K562 (cell line): Measurements from ENCODE around the gene CCDC88A. TPM values are rescaled to one million over a fixed set of nuclear protein-coding genes. Genes with fewer than 3 reads are reported as not detected.
A peak's percentile ranks its signal among the peaks of the same experiment; 100 is the strongest.

Experiments
- ATAC-seq: fragments of 200-7000 bp; cut with Tn5 transposase; 3 replicates; pipeline ENCODE4 v1.9.1; 2020; ENCODE audit warnings: moderate library complexity
- BruUV-seq: library from RNA; stranded (reverse); fragments of 400-500 nt; replicated peaks from 2 replicates; lab custom pipeline; 2021; lab: Mats Ljungman, UMichigan
- CTCF ChIA-PET: fragments of 300-600 bp; formaldehyde crosslinking; extraction: SDS; loops from one replicate; lab custom pipeline; 2021; ENCODE audit warnings: low intra/inter-chr PET ratio; lab: Yijun Ruan, JAX
- POLR2A ChIA-PET: fragments of 300-600, 350-650 bp; sonication (Branson Sonifier 250); formaldehyde crosslinking; extraction: SDS; loops from one replicate; lab custom pipeline; 2021; ENCODE audit warnings: antibody characterized with exemption, inconsistent platforms; lab: Yijun Ruan, JAX
- DNase-seq, 4 experiments: peaks; one replicate each; pipeline versions ENCODE4 v3.0.0 to v3.0.0-alpha.2; 2011 to 2018; ENCODE audit warnings: low spot score in 3 of 4, mixed read lengths in 3 of 4; ENCODE audit errors: extremely low read depth in 1 of 4
- FAIRE-seq: peaks from 2 replicates; lab custom pipeline; 2011; peaks lifted over from hg19 to GRCh38; lab: Jason Lieb, UNC
- H2AFZ ChIP-seq: 2 replicates; pipeline ENCODE4 v1.6.0; 2011; ENCODE audit warnings: low read depth, low read length, control low read depth, inconsistent platforms
- H3K27ac ChIP-seq: fragments of 200-600 bp; 3 replicates; pipeline ENCODE4 v1.8.0; 2011; ENCODE audit warnings: low read depth, mild to moderate bottlenecking, control low read depth, inconsistent platforms, low read length, moderate library complexity, mixed read lengths; ENCODE audit errors: extremely low read depth
- H3K27me3 ChIP-seq, 2 experiments: fragments of 300-600 bp in 1 of 2; 2 replicates in 1 of 2; 3 replicates in 1 of 2; pipeline versions ENCODE4 v1.6.0 to v1.8.0; 2011; ENCODE audit warnings: inconsistent platforms in 2 of 2, low read length in 2 of 2, mild to moderate bottlenecking in 1 of 2, mixed read lengths in 1 of 2, moderate library complexity in 1 of 2; ENCODE audit not compliant: control insufficient read depth in 2 of 2, insufficient read depth in 2 of 2
- H3K36me3 ChIP-seq: fragments of 300-600 bp; 3 replicates; pipeline ENCODE4 v1.8.0; 2011; ENCODE audit warnings: mild to moderate bottlenecking, low read length, inconsistent platforms; ENCODE audit not compliant: control insufficient read depth, insufficient read depth
- H3K4me1 ChIP-seq, 2 experiments: fragments of 200-600 bp in 1 of 2; replicated peaks in 1 of 2; 2 replicates in 1 of 2; 3 replicates in 1 of 2; pipeline versions ENCODE4 v1.5.1 to v1.8.0; 2011; ENCODE audit warnings: inconsistent platforms in 2 of 2, low read length in 2 of 2, mild to moderate bottlenecking in 1 of 2, mixed read lengths in 1 of 2, moderate library complexity in 1 of 2; ENCODE audit not compliant: control insufficient read depth in 2 of 2, insufficient read depth in 2 of 2
- H3K4me2 ChIP-seq: 2 replicates; pipeline ENCODE4 v1.6.1; 2011; ENCODE audit warnings: low read length, control low read depth, inconsistent platforms, mixed read lengths; ENCODE audit not compliant: insufficient read depth
- H3K4me3 ChIP-seq: fragments of 200-600 bp; sonication (generic), shearing (Covaris generic); 2 replicates; pipeline ENCODE4 v1.5.1; 2016; ENCODE audit warnings: control low read depth, inconsistent platforms
- H3K79me2 ChIP-seq: fragments of 200-600 bp; 3 replicates; pipeline ENCODE4 v1.8.0; 2011; ENCODE audit warnings: low read length, inconsistent platforms; ENCODE audit not compliant: control insufficient read depth, insufficient read depth
- H3K9ac ChIP-seq, 2 experiments: 2 replicates each; pipeline versions ENCODE4 v1.6.0 to v1.6.1; 2011; ENCODE audit warnings: low read depth in 2 of 2, low read length in 2 of 2, control low read depth in 1 of 2, inconsistent platforms in 1 of 2, mild to moderate bottlenecking in 1 of 2, mixed read lengths in 1 of 2; ENCODE audit not compliant: insufficient read depth in 1 of 2
- H3K9me1 ChIP-seq: one replicate; pipeline ENCODE4 v1.6.0; 2011; ENCODE audit warnings: inconsistent platforms, mild to moderate bottlenecking, low read length, moderate library complexity; ENCODE audit not compliant: control insufficient read depth, insufficient read depth
- H3K9me3 ChIP-seq: replicated peaks from 2 replicates; pipeline ENCODE4 v1.5.1; 2011; ENCODE audit warnings: low read depth, low read length, inconsistent platforms; ENCODE audit not compliant: control insufficient read depth, insufficient read depth
- H4K20me1 ChIP-seq: replicated peaks from 2 replicates; pipeline ENCODE4 v1.6.1; 2011; ENCODE audit warnings: low read length, inconsistent platforms, mixed read lengths; ENCODE audit not compliant: control insufficient read depth, insufficient read depth
- ARID2 ChIP-seq: fragments of 450-650 bp; IDR thresholded peaks from 2 replicates; pipeline ENCODE4 v1.6.1; 2017; ENCODE audit warnings: antibody characterized with exemption, mild to moderate bottlenecking
- CREM ChIP-seq: IDR thresholded peaks from 2 replicates; pipeline ENCODE4 v1.6.1; 2014; ENCODE audit warnings: antibody characterized with exemption, low read depth
- FOXP1 ChIP-seq: sonication (generic); formaldehyde crosslinking; IDR thresholded peaks from 2 replicates; pipeline ENCODE4 v1.8.0; 2022; ENCODE audit warnings: mild to moderate bottlenecking, missing genetic modification reagents
- HNRNPH1 ChIP-seq: fragments of 200-400 bp; formaldehyde crosslinking; optimal IDR thresholded peaks from 2 replicates; pipeline ENCODE3; 2017; ENCODE audit warnings: low read depth, mild to moderate bottlenecking, low read length, moderate library complexity
- ILF3 ChIP-seq: fragments of 450-650 bp; IDR thresholded peaks from 2 replicates; pipeline ENCODE4 v1.6.1; 2018; ENCODE audit warnings: antibody characterized with exemption, mild to moderate bottlenecking, moderate library complexity, borderline replicate concordance
- JUND ChIP-seq, 2 experiments: IDR thresholded peaks; 2 replicates in 1 of 2; 3 replicates in 1 of 2; pipeline ENCODE4 v1.6.1; 2011; ENCODE audit warnings: borderline replicate concordance in 2 of 2, low read depth in 2 of 2, low read length in 2 of 2, improper control_type of control experiment in 1 of 2, missing biosample characterization in 1 of 2, missing genetic modification characterization in 1 of 2, missing genetic modification reagents in 1 of 2
- KAT7 ChIP-seq: sonication (generic); formaldehyde crosslinking; IDR thresholded peaks from 2 replicates; pipeline ENCODE4 v1.8.0; 2022; ENCODE audit warnings: missing genetic modification reagents, mild to moderate bottlenecking, borderline replicate concordance
- NBN ChIP-seq: fragments of 450-650 bp; IDR thresholded peaks from 2 replicates; pipeline ENCODE4 v1.6.1; 2016; ENCODE audit warnings: low read depth, mild to moderate bottlenecking
- PTTG1 ChIP-seq: fragments of 450-650 bp; IDR thresholded peaks from 2 replicates; pipeline ENCODE4 v1.6.1; 2016; ENCODE audit warnings: low read depth, mild to moderate bottlenecking, missing genetic modification characterization, missing compliant biosample characterization
- ZNF212 ChIP-seq: fragments of 450-650 bp; formaldehyde crosslinking; IDR thresholded peaks from 2 replicates; pipeline ENCODE4 v1.4.0; 2020; ENCODE audit warnings: mild to moderate bottlenecking
- ZNF778 ChIP-seq: fragments of 450-650 bp; formaldehyde crosslinking; IDR thresholded peaks from 2 replicates; pipeline ENCODE4 v1.4.0; 2020; ENCODE audit warnings: mild to moderate bottlenecking, moderate library complexity
- ZNF785 ChIP-seq: fragments of 250-450 bp; sonication (Bioruptor Pico); IDR thresholded peaks from 2 replicates; pipeline ENCODE4 v1.4.0; 2020; ENCODE audit warnings: mild to moderate bottlenecking
- ZNF79 ChIP-seq: fragments of 250-450 bp; sonication (Bioruptor Pico); IDR thresholded peaks from 2 replicates; pipeline ENCODE4 v1.4.0; 2020; ENCODE audit warnings: low read depth, mild to moderate bottlenecking, moderate library complexity
- WGBS: fragments of 100-300 bp; shearing (Covaris generic); methylation state at CpG from one replicate; pipeline ENCODE4 v1.1.6; 2016; ENCODE audit warnings: low coverage, mixed read lengths; ENCODE audit not compliant: insufficient coverage; ENCODE audit errors: missing lambda C conversion rate; 5-methylcytosine and 5-hydroxymethylcytosine counted together
- in situ Hi-C: fragments of 300-500 bp; cut with MboI; formaldehyde crosslinking; loops from 4 replicates; pipeline ENCODE4 v1.15.0; 2018; ENCODE audit warnings: inconsistent platforms, mixed read lengths
- intact Hi-C: fragments of 100-400 bp; cut with micrococcal nuclease; formaldehyde crosslinking; loops from 2 replicates; pipeline ENCODE4 v1.14.2; 2022
- polyA plus RNA-seq, 8 experiments: library from polyadenylated mRNA; depleted of rRNA in 4 of 8; stranded (reverse) in 5 of 8; unstranded in 3 of 8; fragments of >200 nt; fragmentation: Nextera tagmentation in 2 of 8; fragmentation: Illumina TruSeq in 1 of 8; extraction: Ambion mirVana in 2 of 8; extraction: Trizol in 1 of 8; gene quantifications; 2 replicates each; pipeline versions ENCODE4 v1.2.1 to v1.2.3, GENCODE V29; 2011 to 2014; ENCODE audit warnings: inconsistent platforms in 1 of 8, missing spikeins in 1 of 8
- total RNA-seq, 7 experiments: library from RNA; depleted of rRNA in 6 of 7; stranded (reverse); fragments of >200 nt in 6 of 7; fragmentation: Illumina TruSeq in 2 of 7; extraction: Trizol in 2 of 7; gene quantifications; 2 replicates each; pipeline versions ENCODE4 v1.2.1 to v1.2.3, GENCODE V29; 2011 to 2021; ENCODE audit warnings: low replicate concordance in 1 of 7
- TF ChIP-seq, protein P1 (sequence below): fragments of 250-450 bp; sonication (Bioruptor Pico); IDR thresholded peaks from 2 replicates; pipeline ENCODE4 v1.5.0; 2020; ENCODE audit warnings: mild to moderate bottlenecking, borderline replicate concordance

CCDC88A gene
- total and polyA plus RNA-seq, 9 of the 15 experiments (the other 6 are each of a cell fraction or from before 2014, with no cell fraction given), result 29.3 to 102 (median 55.6) TPM

DNA sequence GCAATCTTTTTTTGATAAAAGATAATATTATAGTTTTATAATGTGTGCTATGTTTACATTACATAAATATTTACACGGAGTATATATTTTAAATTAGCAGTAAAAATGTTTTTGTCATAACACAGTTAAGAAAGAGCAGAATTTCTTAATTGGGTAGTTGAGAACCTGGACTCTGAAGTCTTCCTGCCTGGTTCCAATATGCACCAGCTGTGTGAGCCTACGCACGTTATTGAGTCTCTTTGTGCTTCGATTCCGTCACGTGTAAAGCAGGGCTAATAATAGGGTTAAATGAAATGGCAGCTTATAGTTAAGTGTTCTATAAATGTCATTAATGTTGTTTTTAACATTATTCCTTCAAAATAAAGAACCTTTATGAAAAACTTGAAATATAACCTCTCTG is 1.2 kb upstream of the CCDC88A start:
- ChIA-PET POLR2A (interaction anchor here (1.0 kb wide), 1 partner anchor 25 kb away, joined by 4 read pairs; no protein-coding TSS in a partner anchor), CTCF (no interaction called here)
- H3K4me1 ChIP-seq, result peaks cover 1 to 4% of the 10 kb centered on the region in 2 experiments
- peaks cover 37% of the 10 kb centered on the region for H3K79me2 ChIP-seq
- intact Hi-C loops (no loop called here), in situ Hi-C loops (no loop called here)
- no TSS peak for BruUV-seq
- no peak for FAIRE-seq
- no peak for DNase-seq
- no peaks in the 10 kb centered on the region for H3K9me3 ChIP-seq
- H2AFZ ChIP-seq, result peak overlapping the region; percentile 80
- peak overlapping the region in 1 of 2 experiments; percentile 62; a peak in 2 of 4 replicates for H3K9ac ChIP-seq
- 68% methylated on average over 6 of the region's 6 CpGs for WGBS
- no peak overlapping the region for H3K4me2 ChIP-seq
- H3K27ac ChIP-seq, result no peak overlapping the region; the same call in 2 of the 3 replicates
- no peaks in the 10 kb centered on the region for H3K9me1 ChIP-seq
- TF ChIP-seq ZNF79 (CRISPR knock-in tag), result no peak
- no peak for TF ChIP-seq ILF3
- no peak for TF ChIP-seq ZNF212 (CRISPR knock-in tag)
- no peak for TF ChIP-seq ZNF785
- no peak for TF ChIP-seq HNRNPH1
- TF ChIP-seq ZNF778 (CRISPR knock-in tag), result no peak
- no peak for TF ChIP-seq CREM
- no peak for TF ChIP-seq NBN
- no peak for TF ChIP-seq PTTG1 (tag)
- no peak for TF ChIP-seq KAT7 (CRISPR knock-in tag)
- no peak for TF ChIP-seq JUND (IDR thresholded peaks at IDR 0.05; ENCODE audit: borderline replicate concordance, low read depth, low read length)
- TF ChIP-seq JUND (tag; IDR thresholded peaks at IDR 0.05; ENCODE audit: borderline replicate concordance, low read depth, low read length), result no peak
- TF ChIP-seq FOXP1 (CRISPR knock-in tag), result no peak
- no peak for TF ChIP-seq ARID2
- TF ChIP-seq, protein P1, sequence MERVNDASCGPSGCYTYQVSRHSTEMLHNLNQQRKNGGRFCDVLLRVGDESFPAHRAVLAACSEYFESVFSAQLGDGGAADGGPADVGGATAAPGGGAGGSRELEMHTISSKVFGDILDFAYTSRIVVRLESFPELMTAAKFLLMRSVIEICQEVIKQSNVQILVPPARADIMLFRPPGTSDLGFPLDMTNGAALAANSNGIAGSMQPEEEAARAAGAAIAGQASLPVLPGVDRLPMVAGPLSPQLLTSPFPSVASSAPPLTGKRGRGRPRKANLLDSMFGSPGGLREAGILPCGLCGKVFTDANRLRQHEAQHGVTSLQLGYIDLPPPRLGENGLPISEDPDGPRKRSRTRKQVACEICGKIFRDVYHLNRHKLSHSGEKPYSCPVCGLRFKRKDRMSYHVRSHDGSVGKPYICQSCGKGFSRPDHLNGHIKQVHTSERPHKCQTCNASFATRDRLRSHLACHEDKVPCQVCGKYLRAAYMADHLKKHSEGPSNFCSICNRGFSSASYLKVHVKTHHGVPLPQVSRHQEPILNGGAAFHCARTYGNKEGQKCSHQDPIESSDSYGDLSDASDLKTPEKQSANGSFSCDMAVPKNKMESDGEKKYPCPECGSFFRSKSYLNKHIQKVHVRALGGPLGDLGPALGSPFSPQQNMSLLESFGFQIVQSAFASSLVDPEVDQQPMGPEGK (CRISPR knock-in tag), result no peak
- peaks cover 1% of the 10 kb centered on the region; the same call in 1 of the 3 replicates for H3K36me3 ChIP-seq
- no peak overlapping the region for H3K4me3 ChIP-seq
- H4K20me1 ChIP-seq, result no peaks in the 10 kb centered on the region
- ATAC-seq, result no peak
- H3K27me3 ChIP-seq, result no peaks in the 10 kb centered on the region; a peak in 1 of 5 replicates
